Endothelial cell of umbilical vein (primary cell): ENCODE data around the gene MAML2. TPM values are rescaled to one million over a fixed set of nuclear protein-coding genes. Genes with fewer than 3 reads are reported as not detected.

Source experiments
- BruUV-seq: library from RNA; stranded (reverse); fragments of 400-500 nt; replicated peaks from 2 replicates; lab custom pipeline; 2021; lab: Mats Ljungman, UMichigan
- CTCF ChIA-PET: fragments of 300-600, 350-600 bp; sonication (Branson Sonifier 250); formaldehyde crosslinking; loops from one replicate; lab custom pipeline; 2021; ENCODE audit warnings: antibody characterized with exemption, inconsistent platforms; lab: Charles Lee
- POLR2A ChIA-PET: fragments of 300-600, 350-600 bp; sonication (Branson Sonifier 250); formaldehyde crosslinking; loops from one replicate; lab custom pipeline; 2021; ENCODE audit warnings: antibody characterized with exemption, inconsistent platforms; lab: Charles Lee
- DNase-seq: peaks from one replicate; pipeline ENCODE4 v3.0.0-alpha.2; 2011; ENCODE audit warnings: low read depth, low spot score
- FAIRE-seq: peaks from 2 replicates; lab custom pipeline; 2011; peaks lifted over from hg19 to GRCh38; lab: Jason Lieb, UNC
- H2AFZ ChIP-seq: 2 replicates; pipeline ENCODE4 v1.6.0; 2012; ENCODE audit warnings: low read depth, low read length, control low read depth, inconsistent platforms
- H3K27ac ChIP-seq: 2 replicates; pipeline ENCODE4 v1.5.1; 2011; ENCODE audit warnings: low read depth, mild to moderate bottlenecking, control low read depth, low read length, moderate library complexity; ENCODE audit not compliant: insufficient read depth
- H3K27me3 ChIP-seq, 2 experiments: 2 replicates each; pipeline versions ENCODE4 v1.6.0 to v1.6.1; 2011; ENCODE audit warnings: low read length in 2 of 2, mixed read lengths in 1 of 2; ENCODE audit not compliant: control insufficient read depth in 2 of 2, insufficient read depth in 2 of 2
- H3K36me3 ChIP-seq, 2 experiments: 2 replicates in 1 of 2; 3 replicates in 1 of 2; pipeline ENCODE4 v1.5.1; 2011; ENCODE audit warnings: low read length in 2 of 2, mild to moderate bottlenecking in 1 of 2, moderate library complexity in 1 of 2; ENCODE audit not compliant: control insufficient read depth in 2 of 2, insufficient read depth in 2 of 2; ENCODE audit errors: extremely low read depth in 1 of 2
- H3K4me1 ChIP-seq: 3 replicates; pipeline ENCODE4 v1.5.1; 2011; ENCODE audit warnings: mild to moderate bottlenecking, low read length; ENCODE audit not compliant: control insufficient read depth, insufficient read depth; ENCODE audit errors: extremely low read depth
- H3K4me2 ChIP-seq: 2 replicates; pipeline ENCODE4 v1.6.1; 2011; ENCODE audit warnings: low read length, control low read depth, mixed read lengths; ENCODE audit not compliant: insufficient read depth
- H3K4me3 ChIP-seq, 3 experiments: fragments of 200-600 bp in 1 of 3; sonication (generic), shearing (Covaris generic) in 1 of 3; replicated peaks in 1 of 3; 2 replicates each; pipeline ENCODE4 v1.5.1; 2011 to 2016; ENCODE audit warnings: control low read depth in 3 of 3, low read length in 3 of 3, mild to moderate bottlenecking in 2 of 3, inconsistent platforms in 1 of 3, low read depth in 1 of 3, moderate library complexity in 1 of 3; ENCODE audit not compliant: insufficient read depth in 1 of 3
- H3K79me2 ChIP-seq: 2 replicates; pipeline ENCODE4 v1.6.0; 2012; ENCODE audit warnings: low read length, inconsistent platforms; ENCODE audit not compliant: control insufficient read depth, insufficient read depth
- H3K9ac ChIP-seq: replicated peaks from 2 replicates; pipeline ENCODE3; 2011; ENCODE audit warnings: low read length, control low read depth; ENCODE audit not compliant: insufficient read depth; ENCODE audit errors: extremely low read depth
- H3K9me1 ChIP-seq: replicated peaks from 3 replicates; pipeline ENCODE4 v1.6.0; 2011; ENCODE audit warnings: mild to moderate bottlenecking, low read length; ENCODE audit not compliant: control insufficient read depth, insufficient read depth; ENCODE audit errors: extremely low read depth
- H3K9me3 ChIP-seq: replicated peaks from 2 replicates; pipeline ENCODE4 v1.5.1; 2012; ENCODE audit warnings: low read length, inconsistent platforms; ENCODE audit not compliant: control insufficient read depth, insufficient read depth
- H4K20me1 ChIP-seq: replicated peaks from 2 replicates; pipeline ENCODE3; 2011; ENCODE audit warnings: mild to moderate bottlenecking, low read length; ENCODE audit not compliant: control insufficient read depth, insufficient read depth; ENCODE audit errors: extremely low read depth
- GATA2 ChIP-seq: IDR thresholded peaks from 2 replicates; pipeline ENCODE4 v1.7.0; 2011; ENCODE audit warnings: low read depth, mild to moderate bottlenecking, moderate library complexity, mixed read lengths, low read length; ENCODE audit not compliant: insufficient read length, insufficient read depth
- MYC ChIP-seq: IDR thresholded peaks from one replicate; pipeline ENCODE4 v1.6.1; 2011; ENCODE audit warnings: mild to moderate bottlenecking, low read depth, low read length
- POLR2AphosphoS5 ChIP-seq: IDR thresholded peaks from 2 replicates; pipeline ENCODE4 v1.6.1; 2012; ENCODE audit warnings: low read depth, mild to moderate bottlenecking, control low read depth, low read length, moderate library complexity; ENCODE audit not compliant: insufficient read depth
- dilution Hi-C: fragments of 300-500 bp; cut with MboI; formaldehyde crosslinking; loops from one replicate; pipeline ENCODE4 v1.15.0; 2019; ENCODE audit warnings: low sequenced_read_pairs; ENCODE audit not compliant: extremely low pct_ligation_motif_present
- intact Hi-C: fragments of 100-400 bp; cut with micrococcal nuclease; formaldehyde crosslinking; loops from one replicate; pipeline ENCODE4 v1.10.0; 2022
- polyA plus RNA-seq, 4 experiments: library from polyadenylated mRNA; depleted of rRNA in 3 of 4; stranded (reverse) in 3 of 4; unstranded in 1 of 4; fragments of >200 nt; gene quantifications; 2 replicates each; pipeline versions ENCODE4 v1.2.1 to v1.2.3, GENCODE V29; 2011 to 2012; ENCODE audit warnings: missing spikeins in 1 of 4
- total RNA-seq: library from RNA; stranded (reverse); gene quantifications from 2 replicates; pipeline ENCODE4 v1.2.3, GENCODE V29; 2021
- TF ChIP-seq, protein P1 (sequence below): IDR thresholded peaks from 2 replicates; pipeline ENCODE4 v1.6.1; 2011; ENCODE audit not compliant: insufficient read depth, insufficient read length
- TF ChIP-seq, protein P2 (sequence below), 2 donors: IDR thresholded peaks; 1 replicate in 1 of 2; 2 replicates in 1 of 2; pipeline ENCODE4 v1.5.1; 2011; ENCODE audit warnings: low read length in 2 of 2, mild to moderate bottlenecking in 2 of 2, moderate library complexity in 2 of 2, control low read depth in 1 of 2, inconsistent platforms in 1 of 2, low read depth in 1 of 2; ENCODE audit not compliant: insufficient read depth in 1 of 2; ENCODE audit errors: extremely low read depth in 1 of 2

MAML2 gene
- total and polyA plus RNA-seq, 2 donors (not counting 3 experiments of a cell fraction or from before 2014, with no cell fraction given), result 12.4 to 16.8 TPM

DNA sequence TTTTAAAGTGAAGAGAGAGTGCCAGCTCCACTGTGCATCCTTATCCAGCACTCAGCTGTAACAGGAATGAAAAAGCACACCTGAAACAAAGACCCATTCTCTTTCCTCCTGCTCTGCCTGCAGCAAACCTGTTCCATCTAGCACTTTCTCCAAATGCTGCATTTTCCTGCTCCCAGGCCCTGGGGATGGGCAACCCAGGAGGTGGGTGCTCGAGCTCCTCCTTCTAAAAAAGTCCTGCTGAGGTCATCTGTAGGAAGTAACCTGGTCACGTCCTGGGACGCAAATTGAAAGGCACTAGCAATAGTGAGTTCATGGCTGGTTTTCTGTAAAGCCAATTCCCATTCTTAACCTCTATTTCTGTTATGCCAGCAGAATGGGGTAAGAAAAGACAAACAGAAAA is 173.7 kb downstream of the MAML2 start:
- Histone ChIP-seq H2AFZ (no peak overlapping the region), H3K9ac (no peak overlapping the region), H3K27me3 (no peaks in the 10 kb centered on the region), H3K4me3 (no peak overlapping the region), H3K4me1 (peaks cover 21% of the 10 kb centered on the region), H3K9me1 (no peaks in the 10 kb centered on the region), H3K27ac (peak overlapping the region; percentile 31), H4K20me1 (no peaks in the 10 kb centered on the region), H3K36me3 (no peaks in the 10 kb centered on the region), H3K79me2 (peaks cover 1% of the 10 kb centered on the region), H3K4me2 (no peak overlapping the region), H3K9me3 (no peaks in the 10 kb centered on the region)
- no peak for TF ChIP-seq GATA2
- TF ChIP-seq, protein P1, sequence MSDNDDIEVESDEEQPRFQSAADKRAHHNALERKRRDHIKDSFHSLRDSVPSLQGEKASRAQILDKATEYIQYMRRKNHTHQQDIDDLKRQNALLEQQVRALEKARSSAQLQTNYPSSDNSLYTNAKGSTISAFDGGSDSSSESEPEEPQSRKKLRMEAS, result no peak
- no peak for TF ChIP-seq POLR2AphosphoS5
- TF ChIP-seq MYC, result no peak
- TF ChIP-seq, protein P2, sequence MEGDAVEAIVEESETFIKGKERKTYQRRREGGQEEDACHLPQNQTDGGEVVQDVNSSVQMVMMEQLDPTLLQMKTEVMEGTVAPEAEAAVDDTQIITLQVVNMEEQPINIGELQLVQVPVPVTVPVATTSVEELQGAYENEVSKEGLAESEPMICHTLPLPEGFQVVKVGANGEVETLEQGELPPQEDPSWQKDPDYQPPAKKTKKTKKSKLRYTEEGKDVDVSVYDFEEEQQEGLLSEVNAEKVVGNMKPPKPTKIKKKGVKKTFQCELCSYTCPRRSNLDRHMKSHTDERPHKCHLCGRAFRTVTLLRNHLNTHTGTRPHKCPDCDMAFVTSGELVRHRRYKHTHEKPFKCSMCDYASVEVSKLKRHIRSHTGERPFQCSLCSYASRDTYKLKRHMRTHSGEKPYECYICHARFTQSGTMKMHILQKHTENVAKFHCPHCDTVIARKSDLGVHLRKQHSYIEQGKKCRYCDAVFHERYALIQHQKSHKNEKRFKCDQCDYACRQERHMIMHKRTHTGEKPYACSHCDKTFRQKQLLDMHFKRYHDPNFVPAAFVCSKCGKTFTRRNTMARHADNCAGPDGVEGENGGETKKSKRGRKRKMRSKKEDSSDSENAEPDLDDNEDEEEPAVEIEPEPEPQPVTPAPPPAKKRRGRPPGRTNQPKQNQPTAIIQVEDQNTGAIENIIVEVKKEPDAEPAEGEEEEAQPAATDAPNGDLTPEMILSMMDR (IDR thresholded peaks at IDR 0.05; ENCODE audit: extremely low read depth in 1 of 2, insufficient read depth in 1 of 2, low read depth in 1 of 2, low read length in 2 of 2), result no peak
- DNase-seq, result no peak
- dilution Hi-C loops (no loop called here), intact Hi-C loops (no loop called here)
- FAIRE-seq, result no peak
- BruUV-seq, result no TSS peak
- ChIA-PET CTCF (interaction anchor here (0.5 to 1.9 kb wide), 8 partner anchors 13 to 173 kb away, joined by 3 to 14 read pairs (median 4); partner anchors contain the start of gene MAML2), POLR2A (interaction anchor here (1.5 kb wide), 1 partner anchor 13 kb away, joined by 6 read pairs; no protein-coding TSS in a partner anchor)
